ENCODE data around the gene LRRC8B.

DNA sequence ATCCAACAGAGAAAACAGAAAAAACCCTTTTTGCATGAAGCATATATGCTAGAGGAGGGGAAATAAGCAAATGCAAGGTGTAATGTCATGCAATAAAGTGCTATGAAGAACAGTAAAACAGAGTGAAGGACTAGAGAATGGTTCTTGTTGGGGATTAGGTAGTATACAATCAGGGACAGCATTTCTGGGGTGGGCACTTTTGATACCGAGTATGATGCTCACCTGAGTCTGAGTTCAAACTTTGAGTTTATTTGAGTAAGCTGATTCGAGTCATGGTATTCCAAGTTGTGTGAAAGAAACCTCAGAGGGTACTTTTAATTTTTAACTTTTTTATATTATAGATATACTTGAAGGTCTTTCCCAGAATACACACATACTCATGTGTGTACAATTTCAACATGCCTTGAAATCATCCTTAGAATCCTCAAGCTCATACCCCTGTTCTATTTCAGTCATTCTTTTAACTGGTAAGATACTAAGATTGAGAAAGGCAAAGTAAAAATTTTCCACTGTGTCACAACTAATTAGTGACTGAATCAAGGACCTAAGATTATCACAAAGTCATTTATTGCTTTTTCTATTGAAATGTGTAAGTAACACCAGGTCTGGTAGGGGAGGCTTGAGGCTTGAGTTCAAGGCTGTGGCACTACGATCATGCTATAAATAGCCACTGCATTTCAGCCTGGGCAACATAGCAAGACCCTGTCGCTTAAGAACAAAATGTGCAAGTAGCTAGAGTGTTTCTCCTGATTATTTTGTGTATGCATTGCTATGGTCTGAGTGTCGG lies 12.1 kb downstream of the LRRC8B start:
- TF ChIP-seq EZH2 (IDR thresholded peaks at IDR 0.05; ENCODE audit: insufficient read depth, poor library complexity, severe bottlenecking) (no peak), EZH2phosphoT487 (IDR thresholded peaks at IDR 0.05; ENCODE audit: insufficient read depth, low read depth) (no peak)

Data from GM23248 (cell line).